NCI-H1694 (cell line): ENCODE results near the gene TACO1.

Experiments used
- DNase-seq: peaks from one replicate; lab custom pipeline; 2025; lab: John Stamatoyannopoulos, UW

Gene TACO1

GRCh38 chr17:63600569-63601438, at the start of gene TACO1:
TSS of gene TACO1 (plus strand) at chr17:63600895. CDS start at chr17:63601084, 189 bp downstream.
- peak; percentile 57 for DNase-seq

GRCh38 chr17:63552211-63552610, 48.5 kb upstream of the TACO1 start:
- DNase-seq = no peak

GRCh38 chr17:63555500-63556156, 45.1 kb upstream of the TACO1 start:
- no peak for DNase-seq

GRCh38 chr17:63557416-63557815, 43.3 kb upstream of the TACO1 start:
- DNase-seq = no peak

GRCh38 chr17:63558441-63558840, 42.3 kb upstream of the TACO1 start:
- DNase-seq = no peak

- no peak for DNase-seq
These were observed 38.9 kb upstream of the TACO1 start for GRCh38 chr17:63561819-63562218.

- no peak for DNase-seq
These were observed 37.4 kb upstream of the TACO1 start for GRCh38 chr17:63563339-63563738.

GRCh38 chr17:63564562-63564961, 36.1 kb upstream of the TACO1 start:
- no peak for DNase-seq

- no peak for DNase-seq
These were observed 33.5 kb upstream of the TACO1 start for GRCh38 chr17:63567229-63567628.

GRCh38 chr17:63568563-63568962, 32.1 kb upstream of the TACO1 start:
- DNase-seq = no peak

- DNase-seq = no peak
These were observed 28.9 kb upstream of the TACO1 start for GRCh38 chr17:63571632-63572310.

GRCh38 chr17:63573634-63574033, 27.1 kb upstream of the TACO1 start:
- no peak for DNase-seq

- no peak for DNase-seq
These were observed 22.5 kb upstream of the TACO1 start for GRCh38 chr17:63578027-63578768.

GRCh38 chr17:63578769-63579111, 22.0 kb upstream of the TACO1 start:
- no peak for DNase-seq

GRCh38 chr17:63579633-63580032, 21.1 kb upstream of the TACO1 start:
- no peak for DNase-seq

- no peak for DNase-seq
These were observed 12.9 kb upstream of the TACO1 start for GRCh38 chr17:63587770-63588169.

- peak; percentile 55 for DNase-seq
These were observed 11.9 kb upstream of the TACO1 start for GRCh38 chr17:63588797-63589196.

GRCh38 chr17:63589646-63590045, 11.0 kb upstream of the TACO1 start:
- no peak for DNase-seq

- no peak for DNase-seq
These were observed 7.9 kb upstream of the TACO1 start for GRCh38 chr17:63592797-63593196.

- DNase-seq = no peak
These were observed 5.6 kb upstream of the TACO1 start for GRCh38 chr17:63595132-63595531.

GRCh38 chr17:63596856-63597586, 3.7 kb upstream of the TACO1 start:
- no peak for DNase-seq

- DNase-seq = no peak
These were observed 2.4 kb upstream of the TACO1 start for GRCh38 chr17:63598281-63598680.
